K562 (cell line): Measurements from ENCODE around the gene ZNF148. TPM values are rescaled to one million over a fixed set of nuclear protein-coding genes. Genes with fewer than 3 reads are reported as not detected.

Experiments
- ATAC-seq: fragments of 200-7000 bp; cut with Tn5 transposase; 3 replicates; pipeline ENCODE4 v1.9.1; 2020; ENCODE audit warnings: moderate library complexity
- BruUV-seq: library from RNA; stranded (reverse); fragments of 400-500 nt; replicated peaks from 2 replicates; lab custom pipeline; 2021; lab: Mats Ljungman, UMichigan
- CTCF ChIA-PET: fragments of 300-600 bp; formaldehyde crosslinking; extraction: SDS; loops from one replicate; lab custom pipeline; 2021; ENCODE audit warnings: low intra/inter-chr PET ratio; lab: Yijun Ruan, JAX
- POLR2A ChIA-PET: fragments of 300-600, 350-650 bp; sonication (Branson Sonifier 250); formaldehyde crosslinking; extraction: SDS; loops from one replicate; lab custom pipeline; 2021; ENCODE audit warnings: antibody characterized with exemption, inconsistent platforms; lab: Yijun Ruan, JAX
- DNase-seq, 4 experiments: peaks; one replicate each; pipeline versions ENCODE4 v3.0.0 to v3.0.0-alpha.2; 2011 to 2018; ENCODE audit warnings: low spot score in 3 of 4, mixed read lengths in 3 of 4; ENCODE audit errors: extremely low read depth in 1 of 4
- FAIRE-seq: peaks from 2 replicates; lab custom pipeline; 2011; peaks lifted over from hg19 to GRCh38; lab: Jason Lieb, UNC
- H2AFZ ChIP-seq: 2 replicates; pipeline ENCODE4 v1.6.0; 2011; ENCODE audit warnings: low read depth, low read length, control low read depth, inconsistent platforms
- H3K27ac ChIP-seq: fragments of 200-600 bp; 3 replicates; pipeline ENCODE4 v1.8.0; 2011; ENCODE audit warnings: low read depth, mild to moderate bottlenecking, control low read depth, inconsistent platforms, low read length, moderate library complexity, mixed read lengths; ENCODE audit errors: extremely low read depth
- H3K27me3 ChIP-seq, 2 experiments: fragments of 300-600 bp in 1 of 2; 2 replicates in 1 of 2; 3 replicates in 1 of 2; pipeline versions ENCODE4 v1.6.0 to v1.8.0; 2011; ENCODE audit warnings: inconsistent platforms in 2 of 2, low read length in 2 of 2, mild to moderate bottlenecking in 1 of 2, mixed read lengths in 1 of 2, moderate library complexity in 1 of 2; ENCODE audit not compliant: control insufficient read depth in 2 of 2, insufficient read depth in 2 of 2
- H3K36me3 ChIP-seq: fragments of 300-600 bp; 3 replicates; pipeline ENCODE4 v1.8.0; 2011; ENCODE audit warnings: mild to moderate bottlenecking, low read length, inconsistent platforms; ENCODE audit not compliant: control insufficient read depth, insufficient read depth
- H3K4me1 ChIP-seq, 2 experiments: fragments of 200-600 bp in 1 of 2; replicated peaks in 1 of 2; 2 replicates in 1 of 2; 3 replicates in 1 of 2; pipeline versions ENCODE4 v1.5.1 to v1.8.0; 2011; ENCODE audit warnings: inconsistent platforms in 2 of 2, low read length in 2 of 2, mild to moderate bottlenecking in 1 of 2, mixed read lengths in 1 of 2, moderate library complexity in 1 of 2; ENCODE audit not compliant: control insufficient read depth in 2 of 2, insufficient read depth in 2 of 2
- H3K4me2 ChIP-seq: 2 replicates; pipeline ENCODE4 v1.6.1; 2011; ENCODE audit warnings: low read length, control low read depth, inconsistent platforms, mixed read lengths; ENCODE audit not compliant: insufficient read depth
- H3K4me3 ChIP-seq: fragments of 200-600 bp; sonication (generic), shearing (Covaris generic); 2 replicates; pipeline ENCODE4 v1.5.1; 2016; ENCODE audit warnings: control low read depth, inconsistent platforms
- H3K79me2 ChIP-seq: fragments of 200-600 bp; 3 replicates; pipeline ENCODE4 v1.8.0; 2011; ENCODE audit warnings: low read length, inconsistent platforms; ENCODE audit not compliant: control insufficient read depth, insufficient read depth
- H3K9ac ChIP-seq, 2 experiments: 2 replicates each; pipeline versions ENCODE4 v1.6.0 to v1.6.1; 2011; ENCODE audit warnings: low read depth in 2 of 2, low read length in 2 of 2, control low read depth in 1 of 2, inconsistent platforms in 1 of 2, mild to moderate bottlenecking in 1 of 2, mixed read lengths in 1 of 2; ENCODE audit not compliant: insufficient read depth in 1 of 2
- H3K9me1 ChIP-seq: one replicate; pipeline ENCODE4 v1.6.0; 2011; ENCODE audit warnings: inconsistent platforms, mild to moderate bottlenecking, low read length, moderate library complexity; ENCODE audit not compliant: control insufficient read depth, insufficient read depth
- H3K9me3 ChIP-seq: replicated peaks from 2 replicates; pipeline ENCODE4 v1.5.1; 2011; ENCODE audit warnings: low read depth, low read length, inconsistent platforms; ENCODE audit not compliant: control insufficient read depth, insufficient read depth
- H4K20me1 ChIP-seq: replicated peaks from 2 replicates; pipeline ENCODE4 v1.6.1; 2011; ENCODE audit warnings: low read length, inconsistent platforms, mixed read lengths; ENCODE audit not compliant: control insufficient read depth, insufficient read depth
- CAMTA2 ChIP-seq: fragments of 250-450 bp; sonication (Bioruptor Pico); conservative IDR thresholded peaks from 2 replicates; pipeline ENCODE4 v1.5.1; 2022
- CBFA2T3 ChIP-seq: fragments of 450-650 bp; IDR thresholded peaks from 2 replicates; pipeline ENCODE4 v1.6.1; 2017
- COPS2 ChIP-seq: fragments of 450-650 bp; conservative IDR thresholded peaks from 2 replicates; pipeline ENCODE4 v1.6.1; 2016; ENCODE audit warnings: mild to moderate bottlenecking, moderate library complexity
- ETV6 ChIP-seq, 3 experiments: fragments of 150-350 bp in 1 of 3; sonication (generic) in 1 of 3; formaldehyde crosslinking in 1 of 3; IDR thresholded peaks; 2 replicates each; pipeline versions ENCODE4 v1.6.1 to v1.8.0; 2014 to 2022; ENCODE audit warnings: borderline replicate concordance in 2 of 3, low read depth in 2 of 3, antibody characterized with exemption in 1 of 3, low read length in 1 of 3, mild to moderate bottlenecking in 1 of 3, missing genetic modification reagents in 1 of 3
- GTF2F1 ChIP-seq: IDR thresholded peaks from 2 replicates; pipeline ENCODE4 v1.6.1; 2011; ENCODE audit warnings: low read depth, low read length, improper control_type of control experiment
- HEY1 ChIP-seq: fragments of 250-450 bp; sonication (Bioruptor Pico); IDR thresholded peaks from 2 replicates; pipeline ENCODE4 v1.5.0; 2020; ENCODE audit warnings: mild to moderate bottlenecking, moderate library complexity, borderline replicate concordance
- JUN ChIP-seq, 2 experiments: sonication (generic) in 1 of 2; formaldehyde crosslinking in 1 of 2; IDR thresholded peaks; 2 replicates each; pipeline versions ENCODE4 v1.6.1 to v1.8.0; 2012 to 2022; ENCODE audit warnings: borderline replicate concordance in 2 of 2, mild to moderate bottlenecking in 2 of 2, improper control_type of control experiment in 1 of 2, low read depth in 1 of 2, low read length in 1 of 2, missing genetic modification reagents in 1 of 2
- KAT2B ChIP-seq: IDR thresholded peaks from one replicate; pipeline ENCODE4 v1.6.1; 2012; ENCODE audit warnings: low read depth, mild to moderate bottlenecking, control low read depth, inconsistent platforms, low read length, moderate library complexity
- PTTG1 ChIP-seq: fragments of 450-650 bp; IDR thresholded peaks from 2 replicates; pipeline ENCODE4 v1.6.1; 2016; ENCODE audit warnings: low read depth, mild to moderate bottlenecking, missing genetic modification characterization, missing compliant biosample characterization
- SAFB ChIP-seq: fragments of 200-400 bp; formaldehyde crosslinking; IDR thresholded peaks from 2 replicates; pipeline ENCODE4 v1.6.1; 2017; ENCODE audit warnings: low read depth, low read length, borderline replicate concordance
- SMARCA5 ChIP-seq: fragments of 450-650 bp; IDR thresholded peaks from 2 replicates; pipeline ENCODE4 v1.6.1; 2016
- ZFPM2 ChIP-seq: fragments of 250-450 bp; sonication (Bioruptor Pico); IDR thresholded peaks from 2 replicates; pipeline ENCODE4 v1.5.1; 2022; ENCODE audit warnings: mild to moderate bottlenecking
- WGBS: fragments of 100-300 bp; shearing (Covaris generic); methylation state at CpG from one replicate; pipeline ENCODE4 v1.1.6; 2016; ENCODE audit warnings: low coverage, mixed read lengths; ENCODE audit not compliant: insufficient coverage; ENCODE audit errors: missing lambda C conversion rate; 5-methylcytosine and 5-hydroxymethylcytosine counted together
- in situ Hi-C: fragments of 300-500 bp; cut with MboI; formaldehyde crosslinking; loops from 4 replicates; pipeline ENCODE4 v1.15.0; 2018; ENCODE audit warnings: inconsistent platforms, mixed read lengths
- intact Hi-C: fragments of 100-400 bp; cut with micrococcal nuclease; formaldehyde crosslinking; loops from 2 replicates; pipeline ENCODE4 v1.14.2; 2022
- polyA plus RNA-seq, 8 experiments: library from polyadenylated mRNA; depleted of rRNA in 4 of 8; stranded (reverse) in 5 of 8; unstranded in 3 of 8; fragments of >200 nt; fragmentation: Nextera tagmentation in 2 of 8; fragmentation: Illumina TruSeq in 1 of 8; extraction: Ambion mirVana in 2 of 8; extraction: Trizol in 1 of 8; gene quantifications; 2 replicates each; pipeline versions ENCODE4 v1.2.1 to v1.2.3, GENCODE V29; 2011 to 2014; ENCODE audit warnings: inconsistent platforms in 1 of 8, missing spikeins in 1 of 8
- total RNA-seq, 7 experiments: library from RNA; depleted of rRNA in 6 of 7; stranded (reverse); fragments of >200 nt in 6 of 7; fragmentation: Illumina TruSeq in 2 of 7; extraction: Trizol in 2 of 7; gene quantifications; 2 replicates each; pipeline versions ENCODE4 v1.2.1 to v1.2.3, GENCODE V29; 2011 to 2021; ENCODE audit warnings: low replicate concordance in 1 of 7
- TF ChIP-seq, protein P1 (sequence below): fragments of 450-650 bp; IDR thresholded peaks from 2 replicates; pipeline ENCODE4 v1.6.1; 2018; ENCODE audit not compliant: partially characterized antibody
- TF ChIP-seq, protein P2 (sequence below): sonication (generic); formaldehyde crosslinking; IDR thresholded peaks from 2 replicates; pipeline ENCODE4 v1.8.1; 2023; ENCODE audit warnings: missing genetic modification reagents, mild to moderate bottlenecking, borderline replicate concordance

Gene ZNF148
- total and polyA plus RNA-seq, 9 of the 15 experiments (the other 6 are each of a cell fraction or from before 2014, with no cell fraction given) = 2.7 to 15.1 (median 8.3) TPM

DNA sequence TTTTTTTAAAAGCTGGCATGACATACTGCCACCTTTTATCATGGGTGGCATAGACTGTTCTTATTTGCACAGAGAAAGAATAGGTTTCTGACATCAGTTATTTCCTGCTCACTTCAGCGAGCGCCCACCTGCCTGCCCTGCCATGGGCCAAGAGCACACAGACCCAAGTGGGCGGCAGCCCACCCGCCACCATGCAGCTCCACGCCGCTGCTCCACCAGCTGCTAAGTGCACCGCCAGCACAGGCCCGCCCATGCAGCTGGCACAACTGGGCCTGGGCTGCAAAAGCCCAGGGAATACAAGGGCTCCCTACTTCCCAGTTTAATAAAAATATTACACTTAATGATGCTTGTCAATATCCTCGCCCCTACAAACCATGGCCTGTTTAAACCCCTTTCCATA lies 15.4 kb downstream of the ZNF148 start:
- Histone ChIP-seq H3K9me1 (no peaks in the 10 kb centered on the region), H3K4me1 (peaks cover 0 to 12% of the 10 kb centered on the region in 2 experiments; a peak in 2 of 5 replicates), H3K36me3 (no peaks in the 10 kb centered on the region), H3K9ac (no peak overlapping the region), H3K27ac (no peak overlapping the region), H4K20me1 (no peaks in the 10 kb centered on the region), H2AFZ (no peak overlapping the region), H3K79me2 (peaks cover 94% of the 10 kb centered on the region), H3K9me3 (no peaks in the 10 kb centered on the region), H3K4me3 (no peak overlapping the region), H3K4me2 (no peak overlapping the region), H3K27me3 (no peaks in the 10 kb centered on the region)
- in situ Hi-C loops (no loop called here), intact Hi-C loops (no loop called here)
- no peak for ATAC-seq
- ChIA-PET POLR2A (interaction anchor here (0.5 to 0.6 kb wide), 2 partner anchors 93 to 128 kb away, joined by 3 to 4 read pairs; no protein-coding TSS in a partner anchor), CTCF (no interaction called here)
- WGBS = 98% methylated on average over 9 of the region's 9 CpGs
- FAIRE-seq = no peak
- no peak for DNase-seq
- BruUV-seq = no TSS peak
- TF ChIP-seq KAT2B (no peak), HEY1 (no peak), SAFB (no peak), GTF2F1 (no peak), CAMTA2 (CRISPR knock-in tag) (no peak), CBFA2T3 (no peak), ZFPM2 (CRISPR knock-in tag) (no peak), SMARCA5 (no peak), PTTG1 (tag) (no peak), ETV6 (IDR thresholded peaks at IDR 0.05; ENCODE audit: borderline replicate concordance in 1 of 2, low read depth in 2 of 2, low read length in 1 of 2) (no peak), ETV6 (CRISPR knock-in tag; IDR thresholded peaks at IDR 0.05; ENCODE audit: borderline replicate concordance) (no peak), JUN (IDR thresholded peaks at IDR 0.05; ENCODE audit: borderline replicate concordance, low read depth, low read length) (no peak), JUN (CRISPR knock-in tag; IDR thresholded peaks at IDR 0.05; ENCODE audit: borderline replicate concordance) (no peak), COPS2 (no peak)
- TF ChIP-seq, protein P1, sequence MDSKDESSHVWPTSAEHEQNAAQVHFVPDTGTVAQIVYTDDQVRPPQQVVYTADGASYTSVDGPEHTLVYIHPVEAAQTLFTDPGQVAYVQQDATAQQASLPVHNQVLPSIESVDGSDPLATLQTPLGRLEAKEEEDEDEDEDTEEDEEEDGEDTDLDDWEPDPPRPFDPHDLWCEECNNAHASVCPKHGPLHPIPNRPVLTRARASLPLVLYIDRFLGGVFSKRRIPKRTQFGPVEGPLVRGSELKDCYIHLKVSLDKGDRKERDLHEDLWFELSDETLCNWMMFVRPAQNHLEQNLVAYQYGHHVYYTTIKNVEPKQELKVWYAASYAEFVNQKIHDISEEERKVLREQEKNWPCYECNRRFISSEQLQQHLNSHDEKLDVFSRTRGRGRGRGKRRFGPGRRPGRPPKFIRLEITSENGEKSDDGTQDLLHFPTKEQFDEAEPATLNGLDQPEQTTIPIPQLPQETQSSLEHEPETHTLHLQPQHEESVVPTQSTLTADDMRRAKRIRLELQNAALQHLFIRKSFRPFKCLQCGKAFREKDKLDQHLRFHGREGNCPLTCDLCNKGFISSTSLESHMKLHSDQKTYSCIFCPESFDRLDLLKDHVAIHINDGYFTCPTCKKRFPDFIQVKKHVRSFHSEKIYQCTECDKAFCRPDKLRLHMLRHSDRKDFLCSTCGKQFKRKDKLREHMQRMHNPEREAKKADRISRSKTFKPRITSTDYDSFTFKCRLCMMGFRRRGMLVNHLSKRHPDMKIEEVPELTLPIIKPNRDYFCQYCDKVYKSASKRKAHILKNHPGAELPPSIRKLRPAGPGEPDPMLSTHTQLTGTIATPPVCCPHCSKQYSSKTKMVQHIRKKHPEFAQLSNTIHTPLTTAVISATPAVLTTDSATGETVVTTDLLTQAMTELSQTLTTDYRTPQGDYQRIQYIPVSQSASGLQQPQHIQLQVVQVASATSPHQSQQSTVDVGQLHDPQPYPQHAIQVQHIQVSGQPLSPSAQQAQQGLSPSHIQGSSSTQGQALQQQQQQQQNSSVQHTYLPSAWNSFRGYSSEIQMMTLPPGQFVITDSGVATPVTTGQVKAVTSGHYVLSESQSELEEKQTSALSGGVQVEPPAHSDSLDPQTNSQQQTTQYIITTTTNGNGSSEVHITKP = no peak
- TF ChIP-seq, protein P2, sequence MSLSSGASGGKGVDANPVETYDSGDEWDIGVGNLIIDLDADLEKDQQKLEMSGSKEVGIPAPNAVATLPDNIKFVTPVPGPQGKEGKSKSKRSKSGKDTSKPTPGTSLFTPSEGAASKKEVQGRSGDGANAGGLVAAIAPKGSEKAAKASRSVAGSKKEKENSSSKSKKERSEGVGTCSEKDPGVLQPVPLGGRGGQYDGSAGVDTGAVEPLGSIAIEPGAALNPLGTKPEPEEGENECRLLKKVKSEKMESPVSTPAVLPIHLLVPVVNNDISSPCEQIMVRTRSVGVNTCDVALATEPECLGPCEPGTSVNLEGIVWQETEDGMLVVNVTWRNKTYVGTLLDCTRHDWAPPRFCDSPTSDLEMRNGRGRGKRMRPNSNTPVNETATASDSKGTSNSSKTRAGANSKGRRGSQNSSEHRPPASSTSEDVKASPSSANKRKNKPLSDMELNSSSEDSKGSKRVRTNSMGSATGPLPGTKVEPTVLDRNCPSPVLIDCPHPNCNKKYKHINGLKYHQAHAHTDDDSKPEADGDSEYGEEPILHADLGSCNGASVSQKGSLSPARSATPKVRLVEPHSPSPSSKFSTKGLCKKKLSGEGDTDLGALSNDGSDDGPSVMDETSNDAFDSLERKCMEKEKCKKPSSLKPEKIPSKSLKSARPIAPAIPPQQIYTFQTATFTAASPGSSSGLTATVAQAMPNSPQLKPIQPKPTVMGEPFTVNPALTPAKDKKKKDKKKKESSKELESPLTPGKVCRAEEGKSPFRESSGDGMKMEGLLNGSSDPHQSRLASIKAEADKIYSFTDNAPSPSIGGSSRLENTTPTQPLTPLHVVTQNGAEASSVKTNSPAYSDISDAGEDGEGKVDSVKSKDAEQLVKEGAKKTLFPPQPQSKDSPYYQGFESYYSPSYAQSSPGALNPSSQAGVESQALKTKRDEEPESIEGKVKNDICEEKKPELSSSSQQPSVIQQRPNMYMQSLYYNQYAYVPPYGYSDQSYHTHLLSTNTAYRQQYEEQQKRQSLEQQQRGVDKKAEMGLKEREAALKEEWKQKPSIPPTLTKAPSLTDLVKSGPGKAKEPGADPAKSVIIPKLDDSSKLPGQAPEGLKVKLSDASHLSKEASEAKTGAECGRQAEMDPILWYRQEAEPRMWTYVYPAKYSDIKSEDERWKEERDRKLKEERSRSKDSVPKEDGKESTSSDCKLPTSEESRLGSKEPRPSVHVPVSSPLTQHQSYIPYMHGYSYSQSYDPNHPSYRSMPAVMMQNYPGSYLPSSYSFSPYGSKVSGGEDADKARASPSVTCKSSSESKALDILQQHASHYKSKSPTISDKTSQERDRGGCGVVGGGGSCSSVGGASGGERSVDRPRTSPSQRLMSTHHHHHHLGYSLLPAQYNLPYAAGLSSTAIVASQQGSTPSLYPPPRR = no peak
